CD4-positive, alpha-beta T cell (primary cell): Measurements from ENCODE around the gene RIT2. TPM values are rescaled to one million over a fixed set of nuclear protein-coding genes. Genes with fewer than 3 reads are reported as not detected.

Experiments used
- ATAC-seq: fragments of 200-7000 bp; cut with Tn5 transposase; one replicate; pipeline ENCODE4 v1.10.0; 2022; ENCODE audit warnings: mild to moderate bottlenecking; ENCODE audit not compliant: poor library complexity
- CTCF ChIA-PET: fragments of 350-600 bp; sonication (Branson Sonifier 250); formaldehyde crosslinking; loops from one replicate; lab custom pipeline; 2021; ENCODE audit warnings: antibody characterized with exemption, inconsistent platforms; lab: Charles Lee
- POLR2A ChIA-PET: fragments of 350-600 bp; sonication (Branson Sonifier 250); formaldehyde crosslinking; loops from one replicate; lab custom pipeline; 2021; ENCODE audit warnings: antibody characterized with exemption, inconsistent platforms; lab: Charles Lee
- DNase-seq, 14 experiments: peaks; one replicate each; pipeline ENCODE4 v3.0.0-alpha.2; 2013 to 2020; ENCODE audit warnings: mixed read lengths in 2 of 14
- H3K27ac ChIP-seq, 2 donors: one replicate each; pipeline versions ENCODE4 v1.5.1 to v1.7.0; 2013; ENCODE audit warnings: low read length in 2 of 2, low read depth in 1 of 2, mild to moderate bottlenecking in 1 of 2
- H3K27me3 ChIP-seq, 2 experiments: 1 replicate in 1 of 2; 2 replicates in 1 of 2; pipeline versions ENCODE4 v1.6.1 to v1.7.0; 2013; ENCODE audit warnings: low read length in 2 of 2, control low read depth in 1 of 2, mild to moderate bottlenecking in 1 of 2, moderate library complexity in 1 of 2; ENCODE audit not compliant: insufficient read depth in 2 of 2, control insufficient read depth in 1 of 2
- H3K36me3 ChIP-seq: one replicate; pipeline ENCODE4 v1.6.1; 2013; ENCODE audit warnings: low read length, control low read depth; ENCODE audit not compliant: insufficient read depth
- H3K4me1 ChIP-seq: one replicate; pipeline ENCODE4 v1.6.1; 2013; ENCODE audit warnings: low read length, control low read depth; ENCODE audit not compliant: insufficient read depth
- H3K4me3 ChIP-seq: one replicate; pipeline ENCODE4 v1.5.1; 2013; ENCODE audit warnings: mild to moderate bottlenecking, low read length, moderate library complexity
- H3K9me3 ChIP-seq, 2 experiments: 1 replicate in 1 of 2; 2 replicates in 1 of 2; pipeline versions ENCODE4 v1.6.1 to v1.7.0; 2013; ENCODE audit warnings: low read length in 2 of 2, mild to moderate bottlenecking in 2 of 2, control low read depth in 1 of 2, moderate library complexity in 1 of 2; ENCODE audit not compliant: control insufficient read depth in 1 of 2, insufficient read depth in 1 of 2
- H3K27ac Mint-ChIP-seq: one replicate; pipeline ENCODE4 v1.8.0; 2020; ENCODE audit warnings: mixed read lengths
- H3K27me3 Mint-ChIP-seq: one replicate; pipeline ENCODE4 v1.8.0; 2021; ENCODE audit warnings: mixed read lengths
- H3K36me3 Mint-ChIP-seq: one replicate; pipeline ENCODE4 v1.8.0; 2021; ENCODE audit warnings: low read depth, mixed read lengths
- H3K4me1 Mint-ChIP-seq: one replicate; pipeline ENCODE4 v1.8.0; 2021; ENCODE audit warnings: low read depth, mixed read lengths
- H3K4me3 Mint-ChIP-seq: one replicate; pipeline ENCODE4 v1.8.0; 2020; ENCODE audit warnings: mild to moderate bottlenecking, mixed read lengths
- H3K9me3 Mint-ChIP-seq: one replicate; pipeline ENCODE4 v1.8.0; 2020; ENCODE audit warnings: mixed read lengths
- CTCF ChIP-seq: fragments of 200-600 bp; IDR thresholded peaks from one replicate; pipeline ENCODE4 v1.8.0; 2022; ENCODE audit warnings: antibody characterized with exemption, mild to moderate bottlenecking
- intact Hi-C, 2 experiments: fragments of 100-400 bp; cut with DNase I in 1 of 2; cut with micrococcal nuclease in 1 of 2; formaldehyde crosslinking; loops; one replicate each; pipeline versions ENCODE4 v1.15.1 to v1.9.0; 2023 to 2025; cut with DNase I, micrococcal nuclease
- total RNA-seq, 174 experiments: library from RNA in 2 of 174; stranded (reverse) in 2 of 174; gene quantifications; one replicate each; pipeline ENCODE4 v1.2.3 and lab custom pipeline; 2021 to 2026

Gene RIT2
- total RNA-seq, 2 experiments from 2014 or later: not detected

- Mint-ChIP-seq H3K4me1 (no peaks in the 10 kb centered on the region), H3K9me3 (peaks cover 7% of the 10 kb centered on the region)
These were observed 23.9 kb upstream of the RIT2 start for GRCh38 chr18:43139288-43139946.

GRCh38 chr18:43134876-43135275 is 19.4 kb upstream of the RIT2 start:
- no peak for TF ChIP-seq CTCF
- no peaks in the 10 kb centered on the region for H3K36me3 Mint-ChIP-seq
- H3K4me3 ChIP-seq: no peak overlapping the region
- no peak overlapping the region for H3K27ac ChIP-seq
- ATAC-seq (no peak), DNase-seq (no peak)
- POLR2A ChIA-PET: no interaction called here
- no peaks in the 10 kb centered on the region for H3K36me3 ChIP-seq
- H3K4me3 Mint-ChIP-seq: no peak overlapping the region
- H3K4me1 Mint-ChIP-seq: no peaks in the 10 kb centered on the region
- intact Hi-C loops: no loop called here
- no peak overlapping the region for H3K27ac Mint-ChIP-seq
- peaks cover 4% of the 10 kb centered on the region for H3K9me3 Mint-ChIP-seq
- no peaks in the 10 kb centered on the region for H3K4me1 ChIP-seq
- no peaks in the 10 kb centered on the region for H3K27me3 Mint-ChIP-seq
- no peaks in the 10 kb centered on the region for H3K27me3 ChIP-seq
- CTCF ChIA-PET: no interaction called here
- H3K9me3 ChIP-seq: peaks cover 0 to 12% of the 10 kb centered on the region in 2 experiments

More at GRCh38 chr18:43139288-43139946, 23.9 kb upstream of the RIT2 start:
- H3K27ac ChIP-seq: no peak overlapping the region
- H3K9me3 ChIP-seq: peaks cover 0 to 12% of the 10 kb centered on the region in 2 experiments
- Mint-ChIP-seq H3K4me3 (no peak overlapping the region), H3K27me3 (no peaks in the 10 kb centered on the region), H3K27ac (no peak overlapping the region), H3K36me3 (no peaks in the 10 kb centered on the region)
- ATAC-seq: no peak
- no peaks in the 10 kb centered on the region for H3K27me3 ChIP-seq
- POLR2A ChIA-PET: no interaction called here
- H3K36me3 ChIP-seq: no peaks in the 10 kb centered on the region
- peak in 1 of 14 experiments; percentile 5 for DNase-seq
- no peak for TF ChIP-seq CTCF
- H3K4me3 ChIP-seq: no peak overlapping the region
- intact Hi-C loops: no loop called here
- CTCF ChIA-PET: no interaction called here
- no peaks in the 10 kb centered on the region for H3K4me1 ChIP-seq

- no peaks in the 10 kb centered on the region for H3K36me3 Mint-ChIP-seq
- no peak for ATAC-seq
- no peaks in the 10 kb centered on the region for H3K36me3 ChIP-seq
- intact Hi-C loops: no loop called here
- H3K4me1 Mint-ChIP-seq: no peaks in the 10 kb centered on the region
- no peaks in the 10 kb centered on the region for H3K27me3 Mint-ChIP-seq
- ChIA-PET CTCF (no interaction called here), POLR2A (no interaction called here)
- peaks cover 8% of the 10 kb centered on the region for H3K9me3 Mint-ChIP-seq
- peaks cover 0 to 3% of the 10 kb centered on the region in 2 experiments for H3K9me3 ChIP-seq
- H3K4me3 Mint-ChIP-seq: no peak overlapping the region
- H3K27ac ChIP-seq: no peak overlapping the region
- H3K4me1 ChIP-seq: no peaks in the 10 kb centered on the region
- no peak for TF ChIP-seq CTCF
- H3K27me3 ChIP-seq: no peaks in the 10 kb centered on the region
- no peak overlapping the region for H3K27ac Mint-ChIP-seq
- H3K4me3 ChIP-seq: no peak overlapping the region
- DNase-seq: no peak
These were observed 15.3 kb upstream of the RIT2 start for GRCh38 chr18:43130716-43131260.
